Suppressor macrophage (primary cell): Measurements from ENCODE around the gene SUB1.
A peak's percentile ranks its signal among the peaks of the same experiment; 100 is the strongest.
"Not testable (repeated sequence)": the region's sequence is repeated elsewhere in the genome, so short reads cannot be mapped to it uniquely, and the experiment has no call there.

Experiments
- DNase-seq, 4 experiments: peaks; one replicate each; pipeline ENCODE4 v3.0.0-alpha.2; 2020 to 2022

The SUB1 gene

DNA sequence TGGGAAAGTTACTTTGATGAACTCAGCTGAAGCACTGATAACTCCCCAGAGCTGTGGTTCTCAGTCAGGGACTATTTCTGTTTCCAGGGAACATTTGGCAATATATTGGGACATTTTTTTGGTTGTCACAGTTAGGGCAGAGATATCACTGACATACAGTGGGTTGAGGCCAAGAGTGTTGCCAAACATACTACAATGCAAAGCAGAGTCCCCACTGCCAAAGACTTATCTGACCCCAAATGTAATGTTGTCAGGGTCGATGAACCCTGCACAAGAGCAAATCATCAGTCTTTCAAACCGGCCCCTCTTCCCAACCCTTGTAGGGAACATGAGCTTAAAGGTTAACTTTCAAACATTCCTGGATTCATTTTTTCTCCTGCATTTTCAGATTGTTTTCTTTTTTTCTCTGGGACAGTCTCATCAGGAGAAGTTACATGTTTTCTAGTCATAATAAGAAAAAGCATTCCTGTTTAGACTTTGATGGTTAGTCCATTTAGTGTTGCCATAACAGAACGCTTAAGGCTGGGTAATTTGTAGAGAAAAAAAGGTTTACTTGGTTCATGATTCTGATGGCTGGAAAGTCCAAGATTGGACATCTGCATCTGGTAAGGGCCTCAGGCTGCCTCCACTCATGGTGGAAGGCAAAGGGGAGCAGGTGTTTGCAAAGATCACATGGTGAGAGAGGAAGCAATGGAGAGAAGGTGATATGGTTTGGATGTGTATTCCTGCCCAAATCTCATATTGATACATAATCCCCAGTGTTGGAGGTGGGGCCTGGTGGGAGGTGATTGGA lies 18.8 kb upstream of the SUB1 start:
- DNase-seq: no peak

DNA sequence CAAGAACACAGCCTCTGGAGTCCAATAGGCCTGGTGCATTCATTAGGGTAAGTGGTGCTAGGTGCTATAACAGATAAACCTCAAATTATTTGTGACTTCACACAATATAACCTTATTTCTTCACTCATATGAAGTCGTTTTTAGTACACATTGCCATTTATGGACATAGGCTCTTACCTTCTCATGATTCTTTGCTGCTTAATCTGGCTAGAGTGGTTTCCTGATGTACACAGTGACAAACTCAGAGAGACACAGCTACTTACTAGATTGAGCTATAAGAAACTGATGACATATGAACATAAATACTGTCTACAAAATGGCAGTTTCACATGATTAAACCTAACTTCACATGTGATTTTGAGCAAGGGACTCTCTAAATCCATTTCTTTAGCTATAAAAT lies 14.2 kb upstream of the SUB1 start:
- no peak for DNase-seq

DNA sequence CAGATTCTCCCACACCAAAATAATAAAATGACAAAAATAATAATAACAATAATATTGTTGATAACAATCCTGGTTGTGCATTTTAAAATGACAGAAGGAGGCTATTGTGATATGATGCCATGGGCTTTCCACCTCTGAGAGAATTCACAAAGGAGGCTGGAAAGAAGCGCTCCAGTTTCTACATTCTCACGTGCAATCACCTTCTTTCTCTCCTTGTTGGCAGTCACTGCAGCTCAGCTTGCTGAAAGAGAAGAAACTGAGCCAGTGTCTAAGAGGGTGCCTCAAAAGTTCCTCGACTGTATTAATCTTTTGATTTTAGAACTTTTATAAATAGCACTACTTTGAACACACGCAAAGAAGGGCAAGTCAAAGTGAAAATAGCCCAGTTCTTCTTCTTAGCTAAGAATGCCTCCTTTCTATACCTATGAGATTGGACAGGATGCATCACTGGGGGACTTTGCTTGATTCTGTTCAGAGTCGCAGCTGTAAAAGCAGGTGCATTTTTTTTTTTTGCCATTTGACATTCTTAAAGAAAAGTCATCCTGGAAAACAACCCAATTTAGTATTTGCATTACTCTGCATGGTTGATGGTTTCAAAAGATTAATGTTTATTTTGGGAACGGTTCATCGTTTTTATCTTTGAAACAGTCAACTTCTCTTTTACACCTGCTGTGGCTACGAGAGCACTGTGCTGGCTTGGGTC lies 12.4 kb upstream of the SUB1 start:
- no peak for DNase-seq

DNA sequence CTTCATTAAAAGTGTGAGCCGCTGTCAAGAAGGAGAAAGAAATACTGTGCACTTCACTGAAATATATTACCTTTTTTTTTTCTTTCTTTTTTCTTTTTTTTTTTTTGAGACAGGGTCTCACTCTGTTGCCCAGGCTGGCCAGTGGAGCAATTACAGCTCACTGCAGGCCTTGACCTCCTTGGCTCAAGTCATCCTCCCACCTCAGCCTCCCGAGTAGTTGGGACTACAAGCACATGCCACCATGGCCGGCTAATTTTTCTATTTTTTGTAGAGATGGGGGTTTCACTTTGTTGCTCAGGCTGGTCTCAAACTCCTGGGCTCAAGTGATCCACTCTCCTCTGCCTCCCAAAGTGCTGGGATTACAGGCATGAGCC lies 11.9 kb upstream of the SUB1 start:
- not testable (repeated sequence) for DNase-seq

DNA sequence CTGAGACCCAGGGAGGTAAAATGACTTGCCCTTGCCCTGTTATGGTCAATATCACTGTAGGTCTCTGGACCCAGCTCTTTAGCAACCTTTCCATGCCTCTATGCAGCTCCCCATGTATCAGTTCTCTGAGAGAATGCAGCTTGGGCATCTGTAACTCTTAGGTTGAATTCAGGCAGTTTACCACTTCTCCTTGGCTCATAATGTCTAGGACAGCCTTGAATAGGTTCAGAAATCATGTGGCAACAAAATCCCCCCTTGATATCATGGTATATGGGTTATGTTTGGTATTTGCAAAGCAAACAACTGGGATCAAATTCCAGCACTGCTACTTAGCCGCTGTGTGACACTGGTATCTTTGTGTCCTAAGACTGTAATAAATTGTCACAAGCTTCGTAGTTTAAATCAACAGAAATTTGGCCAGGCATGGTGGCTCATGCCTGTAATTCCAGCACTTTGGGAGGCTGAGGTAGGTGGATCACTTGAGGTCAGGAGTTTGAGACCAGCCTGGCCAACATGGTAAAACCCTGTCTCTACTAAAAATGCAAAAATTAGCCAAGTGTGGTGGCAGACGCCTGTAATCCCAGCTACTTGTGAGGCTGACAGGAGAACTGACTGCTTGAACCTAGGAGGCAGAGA lies 10.7 kb upstream of the SUB1 start:
- DNase-seq: no peak

DNA sequence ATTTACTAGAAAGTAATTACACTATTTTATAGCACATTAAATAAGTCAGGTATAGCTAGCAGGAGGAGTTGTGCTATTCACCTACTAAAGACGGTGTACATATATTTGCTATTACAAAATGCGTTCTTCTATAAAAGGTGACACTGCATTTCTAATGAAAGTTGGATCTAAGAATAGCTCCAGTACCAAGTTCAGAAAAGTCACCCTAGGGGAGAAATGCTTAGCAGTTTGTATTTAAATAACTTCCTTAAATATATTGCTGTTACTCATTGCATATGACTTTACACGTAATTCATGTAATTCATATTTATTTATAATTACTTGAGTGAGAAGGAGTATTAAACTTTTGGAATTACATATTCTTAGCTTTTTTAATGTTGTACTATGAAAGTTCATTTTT lies 7.0 kb upstream of the SUB1 start:
- peak in 3 of 4 experiments; percentile 46 to 74 (median 69) for DNase-seq

DNA sequence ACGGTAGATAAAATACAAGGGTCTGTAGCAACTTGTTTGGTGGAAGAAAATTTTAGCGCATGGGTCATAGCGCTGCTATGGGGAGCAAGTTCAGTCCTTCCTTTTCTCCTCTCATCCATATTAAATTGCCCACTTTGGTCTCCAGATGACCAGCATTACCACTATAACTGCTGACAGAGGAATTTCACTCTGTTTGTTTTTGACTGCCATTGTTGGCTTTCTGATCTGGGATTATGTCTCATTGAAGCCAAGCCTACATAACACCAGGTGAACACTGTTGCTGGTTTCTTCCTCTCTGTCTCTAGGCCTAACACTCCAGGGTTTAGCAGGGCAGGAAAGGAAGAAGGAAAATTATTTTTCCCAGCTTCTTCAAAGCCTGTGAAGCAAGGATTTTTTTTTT lies 6.6 kb upstream of the SUB1 start:
- DNase-seq: no peak

DNA sequence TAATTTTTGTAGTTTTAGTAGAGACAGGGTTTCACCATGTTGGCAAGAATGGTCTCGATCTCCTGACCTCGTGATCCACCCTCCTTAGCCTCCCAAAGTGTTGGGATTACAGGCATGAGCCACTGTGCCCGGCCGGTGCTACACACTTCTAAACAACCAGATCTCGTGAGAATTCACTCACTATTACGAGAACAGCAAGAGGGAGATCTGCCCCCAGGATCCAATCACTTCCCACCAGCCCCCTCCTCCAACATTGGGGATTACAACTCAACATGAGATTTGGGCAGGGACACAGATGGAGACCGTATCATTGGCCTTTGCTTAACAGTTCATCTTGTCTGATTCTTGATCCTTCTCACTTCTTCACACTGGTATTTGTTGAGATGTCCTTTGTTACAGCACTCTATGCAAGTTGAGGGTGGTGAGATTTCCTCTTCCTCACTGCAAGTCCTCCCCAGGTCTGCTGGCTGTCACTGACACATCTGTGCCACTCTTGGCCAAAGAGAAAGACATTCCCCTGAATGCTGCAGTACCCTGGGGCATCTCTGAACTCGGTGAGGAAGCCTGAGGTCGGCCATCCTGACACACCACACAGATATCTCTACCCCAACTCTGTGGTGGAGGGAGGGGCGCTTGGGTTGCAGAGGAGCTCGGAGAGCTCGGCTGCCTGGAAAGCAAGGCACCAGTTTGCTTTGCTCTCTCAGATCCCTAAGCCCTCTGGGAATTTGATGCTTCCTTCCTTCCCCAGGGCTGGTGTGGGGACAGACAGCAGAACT lies 4.2 kb upstream of the SUB1 start:
- no peak for DNase-seq

DNA sequence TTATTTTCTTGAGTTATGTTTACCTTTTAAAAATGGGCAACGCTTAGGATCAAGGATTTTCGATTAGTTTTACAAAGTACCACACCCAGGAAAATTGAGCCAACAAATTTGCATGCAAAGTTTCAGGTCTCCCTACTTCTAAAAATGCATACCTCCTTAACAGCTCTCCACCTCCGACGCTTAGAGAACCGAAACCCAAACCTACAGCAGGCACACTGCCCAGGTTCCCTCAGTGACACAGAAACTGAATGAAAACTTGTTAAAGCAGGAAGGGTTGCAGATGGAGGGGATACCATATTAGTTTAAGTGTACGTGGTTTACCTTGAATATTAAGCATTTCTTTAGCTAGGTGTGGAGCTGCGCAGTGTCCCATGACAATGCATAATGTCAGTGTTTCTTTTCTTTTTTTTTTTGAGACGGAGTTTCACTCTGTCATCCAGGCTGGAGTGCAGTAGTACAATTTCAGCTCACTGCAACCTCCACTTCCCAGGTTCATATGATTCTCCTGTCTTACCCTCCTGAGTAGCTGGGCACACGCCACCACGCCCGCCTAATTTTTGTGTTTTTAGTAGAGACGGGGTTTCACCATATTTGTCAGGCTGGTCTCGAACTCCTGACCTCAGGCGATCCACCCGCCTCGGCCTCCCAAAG lies 1.6 kb upstream of the SUB1 start:
- DNase-seq: no peak

DNA sequence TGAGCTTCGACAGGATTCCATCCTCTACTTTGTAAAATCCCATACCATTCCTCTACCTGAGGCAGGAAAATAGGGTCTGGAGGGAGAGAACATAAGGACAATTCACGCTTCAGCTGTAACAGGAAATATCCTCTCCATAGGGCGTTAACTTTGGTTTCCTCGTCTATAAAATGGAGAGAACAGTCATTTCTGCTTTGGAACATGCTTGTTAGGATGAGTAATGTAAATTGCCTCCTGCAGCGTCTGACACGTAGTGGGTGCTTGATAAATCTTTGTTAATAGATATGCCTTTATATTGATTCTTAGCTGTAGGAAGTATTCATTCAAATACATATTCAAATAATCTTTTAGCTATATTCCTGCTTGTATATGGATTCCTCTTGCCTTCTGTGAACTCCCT lies 711 bp upstream of the SUB1 start:
- DNase-seq: no peak

DNA sequence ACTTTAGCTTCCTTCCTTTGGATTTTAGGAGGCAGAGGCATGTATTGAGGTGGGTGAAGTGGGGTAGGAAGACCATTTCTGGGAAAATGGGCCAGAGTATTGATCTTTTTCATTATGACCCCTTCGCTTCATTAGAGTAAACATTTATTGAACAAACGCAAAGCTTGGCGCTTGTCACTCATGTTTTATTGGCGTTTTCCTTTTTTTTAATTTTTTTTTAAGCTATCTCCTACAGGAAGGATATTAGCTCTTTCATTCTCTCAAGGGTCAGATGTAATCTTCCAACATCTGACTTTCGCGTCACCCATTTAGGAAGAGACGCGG lies 273 bp upstream of the SUB1 start:
- no peak for DNase-seq

DNA sequence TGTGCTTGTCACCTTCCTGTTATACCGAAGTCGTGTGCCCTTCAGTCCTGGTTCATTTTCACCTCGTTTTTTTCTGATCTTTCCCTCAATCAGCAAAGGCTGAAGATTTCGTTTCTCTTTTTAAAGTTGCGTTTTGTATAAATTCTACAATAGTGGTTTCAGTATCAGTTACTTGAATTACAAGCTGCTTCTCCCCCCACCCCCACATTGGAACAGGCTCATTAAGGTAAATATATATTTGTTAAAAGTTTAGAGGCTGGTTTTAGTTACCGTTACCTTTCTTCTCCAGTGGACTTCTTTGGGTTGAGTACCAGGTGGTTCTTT lies 881 bp downstream of the SUB1 start:
- DNase-seq: no peak

DNA sequence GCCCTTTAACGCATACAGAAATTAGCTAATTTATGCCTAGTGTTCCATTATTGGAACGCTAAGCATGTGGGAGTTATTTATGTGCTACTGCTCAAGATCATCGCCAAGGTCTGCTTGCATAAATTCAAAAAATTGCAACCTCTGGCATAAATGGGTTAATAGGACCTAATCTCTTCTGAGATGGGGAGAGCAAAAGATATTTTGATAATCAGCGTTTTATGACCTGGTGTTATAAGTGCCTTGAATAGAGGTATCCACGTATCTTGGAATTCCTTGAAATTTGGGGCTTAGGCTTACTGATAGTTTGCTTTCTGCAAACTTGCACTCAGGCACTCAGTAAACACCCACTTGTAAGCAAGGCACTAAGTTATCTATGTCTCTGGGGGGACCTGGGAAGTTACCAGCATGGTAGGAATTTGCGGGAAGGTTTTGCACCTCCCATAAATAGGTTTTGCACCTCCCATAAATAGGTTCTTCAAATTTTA lies 1.8 kb downstream of the SUB1 start:
- DNase-seq: no peak

DNA sequence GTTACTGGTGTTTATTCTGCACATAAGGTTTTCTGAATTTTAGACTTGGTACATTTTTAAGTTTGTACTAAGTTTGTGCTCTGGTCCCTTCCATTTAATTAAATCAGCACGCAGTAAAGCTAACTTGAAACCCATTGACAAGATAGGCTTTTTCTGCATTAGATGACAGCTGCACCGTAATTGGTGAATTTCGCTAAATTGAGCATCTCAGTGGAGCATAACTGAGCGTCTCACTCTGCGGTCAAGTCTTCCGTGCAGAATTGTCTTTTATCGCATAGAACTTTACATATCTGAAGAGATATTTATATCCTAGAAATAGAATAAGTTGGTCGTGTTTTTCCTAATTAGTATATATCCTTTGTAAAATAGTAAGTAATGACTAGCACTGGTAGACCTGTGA lies 4.1 kb downstream of the SUB1 start:
- DNase-seq: no peak

DNA sequence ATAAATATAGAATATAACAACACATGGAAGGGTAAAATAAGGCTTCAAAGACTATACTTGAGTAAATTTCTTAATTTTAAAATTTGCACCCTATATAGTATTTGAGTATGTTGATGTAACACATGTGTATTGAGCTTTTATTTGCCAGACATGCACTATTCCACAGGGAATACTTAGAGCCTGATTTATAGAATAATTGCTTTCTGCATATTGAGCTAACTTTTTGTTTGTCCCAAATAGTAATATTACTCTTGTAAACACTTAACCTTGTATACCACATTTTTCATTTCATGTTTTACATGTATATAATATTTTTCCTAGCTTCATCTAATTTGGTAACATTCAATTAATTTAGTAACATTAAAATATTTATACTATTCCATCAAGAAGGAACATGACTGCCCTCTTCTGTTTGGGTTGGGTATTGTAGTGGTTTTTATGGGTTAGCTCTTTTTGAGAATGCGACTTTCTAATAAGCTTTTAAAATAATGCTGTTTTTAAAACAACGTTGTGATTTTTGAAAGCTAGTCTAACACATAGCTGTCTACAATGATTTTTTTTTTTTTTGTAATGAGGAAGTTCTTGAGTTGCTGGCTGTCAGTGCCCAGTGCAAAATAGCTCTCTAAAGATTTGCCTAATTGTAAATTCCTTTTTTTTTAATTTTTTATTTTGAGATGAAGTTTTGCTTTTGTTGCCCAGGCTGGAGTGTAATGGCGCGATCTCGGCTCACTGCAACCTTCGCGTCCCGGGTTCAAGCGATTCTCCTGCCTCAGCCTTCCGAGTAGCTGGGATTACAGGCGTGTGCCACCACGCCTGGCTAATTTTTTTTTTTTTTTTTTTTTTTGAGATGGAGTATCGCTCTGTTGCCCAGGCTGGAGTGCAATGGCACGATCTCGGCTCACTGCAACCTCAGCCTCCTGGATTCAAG lies 4.8 kb downstream of the SUB1 start:
- peak; percentile 72 to 87 (median 74) for DNase-seq

DNA sequence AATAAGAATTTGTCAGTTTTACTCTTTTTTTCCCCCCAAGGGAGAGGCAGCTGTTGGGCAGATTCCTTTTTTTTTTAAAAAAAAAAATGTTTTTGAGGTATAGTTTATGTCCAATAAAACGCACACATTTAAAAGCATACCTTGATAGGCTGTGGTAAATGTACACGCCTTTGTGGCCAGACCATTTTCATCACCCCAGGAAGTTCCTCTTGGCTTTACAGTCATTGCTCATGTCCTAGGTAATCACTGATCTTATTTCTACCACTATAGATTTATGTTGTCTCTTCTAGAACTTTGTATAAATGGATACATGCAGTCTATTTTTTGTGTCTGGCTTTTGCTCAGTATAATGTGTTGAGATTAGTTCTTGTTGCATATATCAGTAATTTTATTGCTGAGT lies 9.8 kb downstream of the SUB1 start:
- DNase-seq: no peak

DNA sequence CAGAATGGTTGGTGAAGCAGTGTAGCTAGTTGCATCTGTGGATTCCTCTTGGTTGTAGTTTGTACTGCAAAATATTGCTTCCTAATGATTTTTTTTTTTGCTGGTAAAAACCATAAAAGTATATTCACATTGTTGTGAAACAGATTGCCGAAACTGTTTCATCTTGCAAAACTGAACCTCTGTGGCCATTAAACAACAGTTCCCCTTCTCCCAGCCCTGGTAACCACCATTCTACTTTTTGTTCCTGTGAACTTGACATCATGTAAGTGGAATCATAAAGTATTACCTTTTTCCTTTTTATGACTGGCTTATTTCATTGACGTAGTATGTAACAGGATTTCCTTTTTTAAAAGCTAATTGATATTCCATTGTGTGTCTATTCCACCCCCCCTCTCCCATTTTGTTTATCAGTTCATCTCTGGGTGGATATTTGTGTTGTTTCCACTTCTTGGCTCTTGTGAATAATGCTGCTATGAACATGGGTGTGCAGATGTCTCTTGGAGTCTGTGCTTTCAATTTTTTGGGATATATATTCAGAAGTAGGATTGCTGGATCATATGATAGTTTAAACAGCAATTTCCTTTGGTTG lies 11.8 kb downstream of the SUB1 start:
- peak; percentile 46 to 74 (median 66) for DNase-seq

DNA sequence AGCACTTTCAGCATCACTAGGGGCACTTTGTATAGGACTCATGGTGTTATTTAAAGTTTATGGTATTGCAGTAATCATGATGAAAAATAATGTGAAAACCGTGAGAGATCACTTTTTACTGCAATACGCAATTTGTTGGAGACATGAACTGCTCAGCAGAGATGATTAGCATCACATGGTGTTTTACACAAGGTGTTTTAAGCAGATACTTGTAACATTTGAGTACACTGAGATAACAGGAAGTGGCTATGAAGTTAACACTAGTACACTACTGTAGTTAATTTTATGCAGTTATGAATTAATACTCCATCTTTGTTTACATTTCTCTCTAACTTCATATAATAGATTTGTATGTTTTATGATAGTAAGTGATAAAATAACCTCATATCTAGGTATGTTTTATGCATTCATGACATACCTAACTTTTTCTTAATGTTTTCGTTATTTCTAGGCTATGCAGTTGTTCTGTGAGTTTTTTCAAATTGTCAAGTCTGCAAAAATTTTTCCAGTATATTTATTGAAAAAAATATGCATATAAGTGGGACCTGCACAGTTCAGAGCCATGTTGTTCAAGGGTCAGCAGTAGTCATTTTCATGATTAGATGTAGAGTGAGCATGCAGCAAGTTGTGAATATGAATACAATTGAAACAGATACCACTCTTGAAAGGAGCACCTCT lies 13.0 kb downstream of the SUB1 start:
- no peak for DNase-seq

DNA sequence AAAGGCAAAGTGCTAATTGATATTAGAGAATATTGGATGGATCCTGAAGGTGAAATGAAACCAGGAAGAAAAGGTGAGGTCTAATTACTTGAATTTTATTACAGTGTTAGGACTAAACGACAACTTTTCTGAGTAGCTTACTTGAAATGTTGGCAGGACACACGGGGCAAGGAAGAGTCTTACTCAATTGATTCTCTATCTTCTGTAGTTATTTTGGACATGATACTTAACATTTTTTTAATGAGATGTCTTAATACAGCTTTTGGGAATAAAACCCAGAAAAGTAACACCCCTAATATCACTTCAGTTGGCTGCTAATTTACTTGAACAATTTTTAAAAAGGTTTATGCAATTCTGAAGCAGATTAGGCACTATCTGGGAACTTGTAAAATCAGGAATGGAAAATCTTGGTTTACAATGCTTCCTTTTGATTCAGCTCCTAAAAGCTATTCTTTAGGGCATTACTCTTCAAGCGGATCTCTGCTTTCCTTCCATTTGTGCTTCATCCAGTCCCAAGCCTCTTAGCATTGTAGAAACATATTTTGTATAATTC lies 13.7 kb downstream of the SUB1 start:
- no peak for DNase-seq

DNA sequence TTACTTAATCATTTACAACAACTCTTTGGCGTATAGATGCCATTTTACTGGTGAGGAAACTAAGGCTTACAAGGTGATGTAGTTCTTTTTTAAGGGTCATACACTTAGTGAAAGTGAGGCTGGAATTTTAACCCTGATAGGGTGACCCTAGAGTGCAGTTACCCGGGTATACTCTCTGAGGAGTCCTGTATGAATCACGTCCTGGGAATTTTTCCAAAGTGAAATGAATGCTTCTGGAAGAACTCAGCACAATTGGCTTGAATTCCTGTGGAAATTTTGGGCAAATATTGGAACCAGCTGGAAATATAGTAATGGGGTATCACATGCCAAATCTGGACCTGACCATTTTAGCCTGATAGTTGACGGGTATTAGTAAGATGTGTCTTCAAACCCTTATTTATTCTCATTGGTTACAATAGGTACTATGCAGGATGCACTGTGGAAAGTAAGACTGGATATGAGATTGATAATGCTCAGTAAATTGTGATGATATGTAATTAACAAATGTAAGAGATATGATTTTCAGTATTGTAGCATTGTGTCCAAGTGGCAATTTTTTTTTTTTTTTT lies 14.8 kb downstream of the SUB1 start:
- DNase-seq: no peak
